HG02678 (cell line): ENCODE results near the gene RPL22L1.
"Not testable (repeated sequence)": the region's sequence is repeated elsewhere in the genome, so short reads cannot be mapped to it uniquely, and the experiment has no call there.

Experiments used
- ATAC-seq: cut with Tn5 transposase; IDR thresholded peaks from one replicate; pipeline ENCODE4 v1.9.1; 2021; ENCODE audit warnings: mild to moderate bottlenecking, moderate library complexity; ENCODE audit not compliant: unreplicated experiment

The RPL22L1 gene

GRCh38 chr3:170836491-170836890 lies 33.5 kb downstream of the RPL22L1 start:
- no peak for ATAC-seq

DNA sequence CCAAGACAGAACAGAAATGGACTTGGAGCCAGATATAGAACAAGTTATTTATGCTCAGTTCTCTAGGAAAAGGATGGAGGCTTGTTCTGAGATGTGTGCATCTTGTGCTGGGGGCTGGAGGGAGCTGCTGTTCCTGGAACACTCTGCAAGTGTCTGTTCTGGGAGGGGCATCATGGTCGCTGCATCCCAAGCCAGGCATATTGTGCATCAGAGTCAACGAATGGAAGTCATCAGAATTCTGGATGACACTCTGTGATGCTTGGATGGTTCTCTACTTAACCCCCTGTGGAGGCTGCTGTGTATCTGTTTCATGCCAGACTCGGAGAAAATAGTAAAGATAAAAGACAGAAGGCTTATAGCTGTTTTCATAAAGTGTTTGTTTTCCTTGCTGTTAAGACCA lies 34.7 kb downstream of the RPL22L1 start:
- ATAC-seq: no peak

DNA sequence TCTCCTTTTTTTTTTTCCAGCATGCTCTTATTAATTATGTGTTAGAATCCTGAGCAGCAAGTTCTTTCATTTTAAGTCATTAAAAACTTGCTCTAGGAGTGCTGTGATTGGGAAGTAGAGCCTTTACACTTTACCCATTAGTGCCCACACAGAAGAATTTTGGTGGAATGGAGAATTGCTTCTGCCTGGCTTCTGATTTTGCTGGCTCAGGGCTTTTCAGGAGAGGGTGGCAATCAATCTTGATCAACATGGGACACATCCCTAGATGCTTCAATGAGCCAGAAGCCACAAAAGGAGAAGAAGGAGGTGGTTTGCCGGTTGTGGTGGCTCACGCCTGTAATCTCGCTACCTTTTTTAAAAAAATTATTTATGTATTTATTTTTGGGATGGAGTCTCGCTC lies 39.4 kb downstream of the RPL22L1 start:
- ATAC-seq: no peak

DNA sequence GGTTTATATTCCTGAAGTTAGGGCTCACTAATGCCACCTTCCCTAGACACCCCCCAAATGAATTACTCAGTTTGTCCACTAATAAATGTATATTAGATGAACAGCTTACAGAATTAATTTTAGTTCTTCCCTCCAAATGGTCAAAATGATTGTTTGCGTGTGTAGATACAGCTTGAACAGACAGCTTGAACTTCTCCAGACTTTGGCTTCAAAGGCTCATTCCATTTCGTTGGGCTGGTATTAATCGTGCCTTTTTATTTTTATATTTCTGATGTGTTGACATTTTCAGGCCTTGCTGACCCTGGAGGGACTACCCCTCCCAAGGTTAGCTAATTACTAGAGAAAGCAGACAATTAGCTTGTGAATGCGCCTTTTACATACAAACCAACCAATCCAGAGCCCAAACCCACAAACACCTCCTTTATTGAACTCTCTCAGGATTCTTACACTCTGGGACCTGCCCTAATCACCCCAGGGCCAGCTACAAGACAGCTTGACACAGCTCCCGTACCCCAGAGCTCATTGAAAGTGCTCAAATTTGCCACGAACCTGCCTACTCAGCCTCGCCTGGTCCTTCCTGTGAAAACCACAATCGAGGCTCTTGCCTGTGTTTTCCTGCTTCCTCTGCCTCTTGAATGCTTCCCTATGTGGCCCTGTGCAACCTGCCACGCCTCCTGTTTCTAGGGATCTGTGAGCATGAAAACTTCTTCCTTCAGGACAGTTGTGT lies 40.3 kb downstream of the RPL22L1 start:
- no peak for ATAC-seq

DNA sequence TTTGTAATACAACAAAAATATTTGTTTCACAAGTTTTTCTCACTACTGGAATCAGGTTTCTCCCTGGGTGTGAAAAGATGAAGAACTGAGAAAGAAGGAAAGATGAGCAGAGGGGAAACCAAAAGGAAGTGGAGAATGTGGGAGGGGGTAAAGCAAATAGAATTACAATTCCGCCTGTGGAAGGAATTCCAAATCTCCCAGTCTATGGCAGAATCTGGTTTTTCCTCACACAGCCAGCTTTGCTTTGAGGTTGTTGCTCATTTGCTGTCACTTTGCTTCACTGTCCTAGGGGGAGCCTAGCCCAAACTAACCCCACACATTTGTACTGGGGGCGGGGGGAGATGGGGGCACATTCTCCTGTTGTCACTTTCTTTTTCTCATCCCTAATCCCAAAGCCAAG lies 43.9 kb downstream of the RPL22L1 start:
- no peak for ATAC-seq

DNA sequence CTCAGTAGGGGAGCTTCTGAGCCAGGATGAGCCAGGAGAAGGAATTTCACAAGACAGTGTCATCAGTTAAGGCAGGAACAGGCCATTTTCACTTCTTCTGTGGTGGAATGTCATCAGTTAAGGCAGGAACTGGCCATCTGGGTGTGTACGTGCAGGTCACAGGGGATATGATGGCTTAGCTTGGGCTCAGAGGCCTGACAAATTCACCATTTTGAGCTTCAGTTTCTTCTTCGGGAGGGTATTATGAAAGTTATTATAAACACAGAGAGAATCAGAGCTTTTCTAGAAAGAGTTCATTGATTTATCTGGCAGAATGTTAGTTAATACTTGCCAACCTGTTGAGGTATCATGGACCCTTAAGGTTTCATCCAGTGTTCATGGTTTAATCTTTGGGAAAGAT lies 46.4 kb downstream of the RPL22L1 start:
- ATAC-seq: not testable (repeated sequence)

- ATAC-seq: not testable (repeated sequence)
Observed at GRCh38 chr3:170818325-170818724, 51.7 kb downstream of the RPL22L1 start.

DNA sequence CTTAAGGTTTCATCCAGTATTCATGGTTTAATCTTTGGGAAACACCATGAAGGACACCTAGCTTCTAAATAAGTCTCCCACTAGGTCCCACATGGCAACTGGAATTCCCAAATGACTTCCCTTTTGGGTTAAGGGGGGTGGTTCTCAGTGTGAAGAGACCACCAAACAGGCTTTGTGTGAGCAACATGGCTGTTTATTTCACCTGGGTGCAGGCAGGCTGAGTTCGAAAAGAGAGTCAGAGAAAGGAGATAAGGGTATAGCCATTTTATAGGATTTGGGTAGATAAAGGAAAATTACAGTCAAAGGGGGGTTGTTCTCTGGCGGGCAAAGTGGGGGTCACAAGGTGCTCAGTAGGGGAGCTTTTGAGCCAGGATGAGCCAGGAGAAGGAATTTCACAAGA lies 52.5 kb downstream of the RPL22L1 start:
- ATAC-seq: not testable (repeated sequence)

- ATAC-seq: no peak
Observed at GRCh38 chr3:170816841-170817240, 53.2 kb downstream of the RPL22L1 start.

GRCh38 chr3:170816341-170816740 lies 53.7 kb downstream of the RPL22L1 start:
- ATAC-seq: no peak

- no peak for ATAC-seq
Observed at GRCh38 chr3:170815936-170816335, 54.1 kb downstream of the RPL22L1 start.

DNA sequence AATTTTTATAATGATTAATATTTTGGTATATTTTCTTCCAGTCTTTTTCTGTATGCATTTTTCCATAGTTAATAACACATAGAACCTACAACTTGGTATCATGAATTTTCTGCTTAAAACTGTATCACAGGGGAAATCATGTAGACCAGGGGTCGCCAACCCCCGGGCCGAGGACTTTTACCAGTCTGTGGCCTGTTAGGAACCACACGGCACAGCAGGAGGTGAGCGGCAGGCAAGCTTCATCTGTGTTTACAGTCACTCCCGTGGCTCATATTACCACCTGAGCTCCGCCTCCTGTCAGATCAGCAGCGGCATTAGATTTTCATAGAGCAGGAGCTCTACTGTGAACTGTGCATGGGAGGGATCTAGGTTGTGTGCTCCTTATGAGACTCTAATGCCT lies 54.7 kb downstream of the RPL22L1 start:
- ATAC-seq: no peak
